Measurements from ENCODE around the gene OR52I1. TPM values are rescaled to one million over a fixed set of nuclear protein-coding genes. Genes with fewer than 3 reads are reported as not detected.

Gene OR52I1, protein sequence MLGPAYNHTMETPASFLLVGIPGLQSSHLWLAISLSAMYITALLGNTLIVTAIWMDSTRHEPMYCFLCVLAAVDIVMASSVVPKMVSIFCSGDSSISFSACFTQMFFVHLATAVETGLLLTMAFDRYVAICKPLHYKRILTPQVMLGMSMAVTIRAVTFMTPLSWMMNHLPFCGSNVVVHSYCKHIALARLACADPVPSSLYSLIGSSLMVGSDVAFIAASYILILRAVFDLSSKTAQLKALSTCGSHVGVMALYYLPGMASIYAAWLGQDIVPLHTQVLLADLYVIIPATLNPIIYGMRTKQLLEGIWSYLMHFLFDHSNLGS
- not detected in 2 replicates for total RNA-seq (2014; rRNA removed; shearing (Covaris generic); ENCODE audit: low replicate concordance)

- no peak for DNase-seq (ENCODE audit: low read depth)
- in situ Hi-C loops (cut with HindIII; ENCODE audit: low pct_unique_long_range_greater_than_20kb, low sequenced_read_pairs): no loop called here
Observed at GRCh38 chr11:4593739-4594138, at the start of gene OR52I1. TSS of gene OR52I1 (plus strand) at chr11:4594039. CDS start at chr11:4594039, 0 bp downstream.

- no peak for DNase-seq (ENCODE audit: low read depth)
Observed at GRCh38 chr11:4544891-4545290, 48.9 kb upstream of the OR52I1 start, which contains the start of gene OR52M1. TSS of gene OR52M1 (plus strand) at chr11:4545191. CDS start at chr11:4545191, 0 bp downstream.

DNA sequence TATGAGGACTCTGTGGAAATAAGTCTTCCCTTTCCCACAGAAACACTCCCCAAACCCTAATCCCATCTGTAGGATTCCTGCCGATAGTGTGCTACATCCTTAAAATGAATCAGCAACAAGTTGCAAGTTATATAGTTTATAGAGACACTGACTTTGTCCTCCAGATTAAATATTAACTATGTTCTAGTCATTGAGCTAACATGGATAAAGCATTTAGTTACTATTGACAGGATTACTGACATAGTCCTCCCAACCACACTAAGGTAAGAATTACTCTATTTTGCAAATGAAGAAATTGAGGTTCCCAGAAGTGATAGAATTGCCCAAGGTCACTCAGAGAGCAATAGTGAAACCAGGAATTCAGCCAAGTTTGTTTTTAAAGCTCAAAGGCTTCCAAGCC is 47.0 kb upstream of the OR52I1 start:
- in situ Hi-C loops (cut with HindIII; ENCODE audit: low pct_unique_long_range_greater_than_20kb, low sequenced_read_pairs): no loop called here
- DNase-seq (ENCODE audit: low read depth): no peak

More at GRCh38 chr11:4544891-4545290, 48.9 kb upstream of the OR52I1 start, which contains the start of gene OR52M1:
- in situ Hi-C loops (cut with HindIII; ENCODE audit: low pct_unique_long_range_greater_than_20kb, low sequenced_read_pairs): no loop called here

DNA sequence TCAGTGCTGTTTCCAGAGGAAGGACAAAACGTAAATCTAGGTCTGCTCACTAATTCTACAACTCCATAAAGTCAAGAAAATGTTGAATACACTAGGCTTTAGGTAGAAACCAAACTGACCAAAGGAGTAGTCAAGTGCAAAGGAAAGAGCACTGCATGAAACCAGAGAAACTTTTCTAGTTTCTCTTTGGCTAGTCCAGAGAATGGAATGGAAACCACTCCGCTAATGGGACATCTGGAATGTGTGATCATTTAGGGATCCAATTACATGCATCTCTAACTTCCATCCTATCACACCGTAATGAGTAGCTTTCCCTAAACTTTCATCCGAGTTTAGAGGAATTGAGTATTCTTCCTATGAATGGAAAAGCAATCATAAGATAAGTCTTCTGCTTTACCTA is 46.4 kb upstream of the OR52I1 start:
- in situ Hi-C loops (cut with HindIII; ENCODE audit: low pct_unique_long_range_greater_than_20kb, low sequenced_read_pairs): no loop called here
- DNase-seq (ENCODE audit: low read depth): no peak

DNA sequence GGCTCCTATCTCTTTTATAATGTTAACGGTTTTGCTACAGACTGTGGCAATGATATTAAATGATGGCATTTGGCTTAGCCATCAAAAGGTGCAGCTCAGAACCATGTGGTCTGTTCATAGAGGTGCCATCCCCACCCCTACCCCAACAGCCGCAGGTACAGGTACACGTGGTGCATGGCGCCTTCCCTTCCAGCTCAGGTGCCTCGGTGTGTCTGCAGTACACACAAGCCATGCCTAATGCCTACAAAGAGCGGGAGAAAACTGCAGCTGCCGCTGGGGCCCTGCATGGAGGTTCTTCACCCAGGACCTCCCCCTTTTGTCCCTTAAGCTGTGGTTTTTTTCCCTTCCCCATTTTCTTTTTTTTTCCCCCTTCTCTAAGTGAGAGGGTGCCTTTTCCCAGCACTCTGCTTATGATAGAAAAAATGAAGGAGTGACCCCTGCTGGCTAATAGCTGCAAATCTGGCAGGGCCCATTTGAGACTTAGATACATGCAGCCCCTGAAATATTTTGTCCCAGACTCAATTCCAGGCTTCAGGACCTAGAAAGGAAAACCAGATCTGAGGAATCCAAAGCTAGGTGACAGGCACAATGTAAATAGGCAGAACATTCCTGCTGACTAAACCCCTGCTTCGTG is 42.4 kb upstream of the OR52I1 start:
- in situ Hi-C loops (cut with HindIII; ENCODE audit: low pct_unique_long_range_greater_than_20kb, low sequenced_read_pairs): no loop called here
- DNase-seq (ENCODE audit: low read depth): no peak

DNA sequence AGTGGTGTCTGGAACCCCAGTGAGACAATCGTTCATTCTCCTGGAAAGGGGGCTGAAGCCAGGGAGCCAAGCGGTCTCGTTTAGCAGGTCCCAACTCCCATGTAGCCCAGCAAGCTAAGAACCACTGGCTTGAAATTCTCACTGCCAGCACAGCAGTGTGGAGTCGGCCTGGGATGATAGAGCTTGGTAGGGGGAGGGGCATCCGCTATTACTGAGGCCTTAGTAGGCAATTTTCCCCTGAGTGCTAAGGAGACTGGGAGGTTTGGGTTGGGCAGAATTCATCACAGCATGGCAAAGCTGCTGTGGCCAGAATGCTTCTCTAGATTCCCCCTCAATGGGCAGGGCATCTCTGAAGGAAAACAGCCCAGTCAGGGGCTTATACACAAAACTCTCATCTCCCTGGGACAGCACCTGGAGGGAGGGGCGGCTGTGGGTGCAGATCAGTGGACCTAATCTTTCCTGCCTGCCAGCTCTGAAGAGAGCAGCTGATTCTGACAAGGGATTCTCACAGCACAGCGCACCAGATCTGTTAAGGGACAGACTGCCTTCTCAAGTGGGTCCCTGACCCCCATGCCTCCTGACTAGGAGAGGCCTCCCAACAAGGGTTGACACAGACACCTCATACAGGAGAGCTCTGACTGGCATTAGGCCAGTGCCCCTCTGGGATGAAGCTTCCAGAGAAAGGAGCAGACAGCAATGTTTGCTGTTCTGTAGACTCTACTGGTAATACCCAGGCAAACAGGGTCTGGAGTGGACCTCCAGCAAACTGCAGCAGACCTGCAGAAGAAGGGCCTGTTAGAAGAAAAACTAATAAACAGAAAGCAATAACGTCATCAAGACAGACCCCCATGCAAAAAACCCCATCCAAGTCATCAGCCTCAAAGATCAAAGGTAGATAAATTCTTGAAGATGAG is 34.1 kb upstream of the OR52I1 start:
- no peak for DNase-seq (ENCODE audit: low read depth)
- in situ Hi-C loops (cut with HindIII; ENCODE audit: low pct_unique_long_range_greater_than_20kb, low sequenced_read_pairs): no loop called here

DNA sequence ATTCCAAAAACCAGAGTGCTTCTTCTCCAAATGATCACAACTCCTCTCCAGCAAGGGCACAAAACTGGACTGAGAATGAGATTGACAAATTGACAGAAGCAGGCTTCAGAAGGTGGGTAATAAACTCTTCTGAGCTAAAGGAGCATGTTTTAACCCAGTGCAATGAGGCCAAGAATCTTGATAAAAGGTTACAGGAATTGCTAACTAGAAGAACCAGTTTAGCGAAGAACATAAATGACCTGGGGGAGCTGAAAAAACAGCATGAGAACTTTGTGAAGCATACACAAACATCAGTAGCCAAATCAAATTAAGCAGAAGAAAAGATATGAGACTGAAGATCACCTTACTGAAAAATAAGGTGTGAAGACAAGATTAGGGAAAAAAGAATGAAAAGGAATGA is 33.4 kb upstream of the OR52I1 start:
- in situ Hi-C loops (cut with HindIII; ENCODE audit: low pct_unique_long_range_greater_than_20kb, low sequenced_read_pairs): no loop called here
- no peak for DNase-seq (ENCODE audit: low read depth)

GRCh38 chr11:4565371-4565770 is 28.5 kb upstream of the OR52I1 start:
- no peak for DNase-seq (ENCODE audit: low read depth)
- in situ Hi-C loops (cut with HindIII; ENCODE audit: low pct_unique_long_range_greater_than_20kb, low sequenced_read_pairs): no loop called here

- no peak for DNase-seq (ENCODE audit: low read depth)
- in situ Hi-C loops (cut with HindIII; ENCODE audit: low pct_unique_long_range_greater_than_20kb, low sequenced_read_pairs): no loop called here
Observed at GRCh38 chr11:4569075-4569474, 24.8 kb upstream of the OR52I1 start.

DNA sequence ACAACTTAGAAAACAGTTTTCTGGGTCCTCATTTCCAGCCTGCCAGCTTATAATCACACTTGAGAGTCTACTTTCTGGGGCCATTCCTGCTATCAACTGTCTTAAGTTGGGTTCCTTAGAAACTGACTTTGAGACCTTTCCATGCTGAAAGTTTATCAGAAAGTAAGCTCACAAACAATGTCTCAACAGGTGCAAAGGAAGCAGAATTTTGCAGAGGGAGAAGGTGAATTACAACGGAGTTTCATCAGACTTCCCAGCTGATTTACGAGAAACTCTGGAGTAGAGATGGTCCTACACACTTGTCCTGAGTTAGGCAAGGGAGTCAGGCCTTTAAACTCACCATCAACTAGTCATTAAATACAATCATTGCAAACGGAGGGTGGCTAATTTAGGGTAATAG is 17.0 kb upstream of the OR52I1 start:
- in situ Hi-C loops (cut with HindIII; ENCODE audit: low pct_unique_long_range_greater_than_20kb, low sequenced_read_pairs): no loop called here
- no peak for DNase-seq (ENCODE audit: low read depth)

- no peak for DNase-seq (ENCODE audit: low read depth)
- in situ Hi-C loops (cut with HindIII; ENCODE audit: low pct_unique_long_range_greater_than_20kb, low sequenced_read_pairs): no loop called here
Observed at GRCh38 chr11:4577761-4578160, 16.1 kb upstream of the OR52I1 start.

- in situ Hi-C loops (cut with HindIII; ENCODE audit: low pct_unique_long_range_greater_than_20kb, low sequenced_read_pairs): no loop called here
Observed at GRCh38 chr11:4578624-4579023, 15.2 kb upstream of the OR52I1 start.

GRCh38 chr11:4580124-4580523 is 13.7 kb upstream of the OR52I1 start:
- DNase-seq (ENCODE audit: low read depth): no peak
- in situ Hi-C loops (cut with HindIII; ENCODE audit: low pct_unique_long_range_greater_than_20kb, low sequenced_read_pairs): no loop called here

More at GRCh38 chr11:4578624-4579023, 15.2 kb upstream of the OR52I1 start:
- DNase-seq (ENCODE audit: low read depth): no peak

GRCh38 chr11:4581443-4581842 is 12.4 kb upstream of the OR52I1 start, which contains the start of gene OR52I2:
TSS of gene OR52I2 (plus strand) at chr11:4581743.
- no peak for DNase-seq (ENCODE audit: low read depth)
- in situ Hi-C loops (cut with HindIII; ENCODE audit: low pct_unique_long_range_greater_than_20kb, low sequenced_read_pairs): no loop called here

DNA sequence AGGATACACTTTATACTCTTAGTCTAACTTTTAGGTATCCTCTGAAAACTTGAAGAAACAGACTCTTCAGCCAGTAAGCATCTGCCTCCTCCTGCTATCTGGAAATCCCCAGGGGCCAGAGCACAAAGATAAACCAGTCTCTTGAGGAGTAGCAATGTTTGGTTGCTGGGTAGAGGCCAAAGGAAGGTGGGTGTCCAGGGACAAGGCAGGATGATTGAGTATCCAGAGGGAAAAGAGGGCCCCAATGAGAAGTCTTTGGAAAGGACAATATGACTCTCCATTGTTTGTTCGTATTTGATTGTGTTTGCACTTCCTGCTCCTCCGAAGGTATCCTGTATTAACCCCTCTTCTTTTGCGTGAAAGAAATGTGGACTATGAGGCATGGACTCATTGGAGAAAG is 4.8 kb upstream of the OR52I1 start:
- in situ Hi-C loops (cut with HindIII; ENCODE audit: low pct_unique_long_range_greater_than_20kb, low sequenced_read_pairs): no loop called here
- DNase-seq (ENCODE audit: low read depth): no peak

DNA sequence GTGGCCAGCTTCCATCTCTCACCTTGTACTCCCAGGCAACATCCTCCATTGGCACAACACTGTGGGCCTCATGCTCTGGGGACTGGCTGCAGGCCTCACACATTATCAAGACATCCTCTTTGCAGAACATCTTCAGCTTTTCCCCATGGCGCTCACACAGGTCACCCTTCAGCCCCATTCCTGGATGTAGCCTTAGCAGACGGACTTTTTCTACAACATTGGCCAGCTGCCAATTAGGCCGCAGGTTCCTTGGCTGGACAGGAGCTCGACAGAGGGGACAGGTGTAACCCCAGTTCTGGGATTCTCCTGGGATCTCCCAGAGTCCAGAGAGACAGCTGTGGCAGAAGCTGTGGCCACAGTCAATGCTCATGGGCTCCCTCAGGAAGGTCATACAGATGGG is 11.2 kb downstream of the OR52I1 start:
- in situ Hi-C loops (cut with HindIII; ENCODE audit: low pct_unique_long_range_greater_than_20kb, low sequenced_read_pairs): no loop called here
- no peak for DNase-seq (ENCODE audit: low read depth)

DNA sequence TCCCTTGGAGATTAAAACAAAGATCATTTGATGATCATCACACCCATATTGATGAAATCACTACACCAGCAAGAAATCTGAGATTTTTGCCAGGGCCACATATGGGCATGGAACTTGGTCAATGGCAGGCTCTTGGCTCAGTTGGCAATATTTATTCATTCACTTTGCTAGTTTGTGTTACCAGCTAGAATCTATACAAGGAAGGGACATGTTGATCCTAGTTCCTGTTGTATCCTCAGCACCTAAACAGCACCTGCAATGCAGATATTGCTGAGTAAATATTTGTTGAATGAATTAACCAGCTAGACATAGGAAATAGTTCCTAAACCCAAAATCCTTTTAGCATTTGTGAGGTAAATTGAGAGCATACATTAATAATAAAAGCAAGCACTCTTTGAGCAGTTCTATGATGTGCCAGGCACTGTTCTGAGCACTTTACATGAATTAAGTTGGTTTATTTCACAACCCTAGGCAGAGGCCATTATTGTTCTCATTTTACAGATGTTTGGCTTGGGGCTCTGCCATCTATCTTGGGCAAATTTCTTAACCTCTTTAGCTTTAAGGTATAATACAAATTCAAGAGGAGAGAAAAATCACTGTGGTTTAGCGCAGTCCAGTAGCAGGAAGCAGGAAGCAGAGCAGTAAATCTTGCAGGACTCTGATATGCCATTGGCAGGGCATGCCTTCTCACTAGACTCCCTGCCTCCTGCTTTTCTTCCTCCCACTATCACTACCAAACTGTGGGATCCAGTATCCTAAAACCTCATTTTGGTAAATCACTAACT is 12.6 kb downstream of the OR52I1 start:
- no peak for DNase-seq (ENCODE audit: low read depth)
- in situ Hi-C loops (cut with HindIII; ENCODE audit: low pct_unique_long_range_greater_than_20kb, low sequenced_read_pairs): no loop called here

- in situ Hi-C loops (cut with HindIII; ENCODE audit: low pct_unique_long_range_greater_than_20kb, low sequenced_read_pairs): no loop called here
- no peak for DNase-seq (ENCODE audit: low read depth)
Observed at GRCh38 chr11:4607096-4607495, 13.3 kb downstream of the OR52I1 start.

All from Caki2 (cell line).